Cardiac muscle cell (in vitro differentiated cells and primary cell): ENCODE measurements around the gene PARD3. TPM values are rescaled to one million over a fixed set of nuclear protein-coding genes. Genes with fewer than 3 reads are reported as not detected.

Experiments used
- DNase-seq, 2 donors: peaks; one replicate each; pipeline versions ENCODE4 v3.0.0 to v3.0.0-alpha.2; 2010 to 2017; ENCODE audit warnings: low read depth in 1 of 2, low spot score in 1 of 2
- H3K27ac ChIP-seq: fragments of 200-600 bp; sonication (generic); 2 replicates; pipeline ENCODE4 v1.5.1; 2016
- H3K27me3 ChIP-seq: fragments of 200-600 bp; sonication (generic); 2 replicates; pipeline ENCODE4 v1.6.0; 2016; ENCODE audit warnings: control low read depth
- H3K36me3 ChIP-seq: fragments of 200-600 bp; sonication (generic); 2 replicates; pipeline ENCODE4 v1.5.1; 2016; ENCODE audit warnings: control low read depth
- H3K4me1 ChIP-seq: fragments of 200-600 bp; sonication (generic); 2 replicates; pipeline ENCODE4 v1.8.1; 2017; ENCODE audit warnings: low read depth, mild to moderate bottlenecking, mixed run types
- H3K4me3 ChIP-seq: fragments of 200-600 bp; sonication (generic); 2 replicates; pipeline ENCODE4 v1.5.1; 2016; ENCODE audit warnings: mild to moderate bottlenecking
- H3K9me3 ChIP-seq: fragments of 200-600 bp; sonication (generic); 2 replicates; pipeline ENCODE4 v1.5.1; 2017; ENCODE audit warnings: low read depth, mild to moderate bottlenecking, control low read depth
- CTCF ChIP-seq: IDR thresholded peaks from 2 replicates; pipeline ENCODE4 v1.5.1; 2012; ENCODE audit warnings: low read depth, mild to moderate bottlenecking, low read length
- polyA plus RNA-seq: library from polyadenylated mRNA; unstranded; fragments of >200 nt; fragmentation: Nextera tagmentation; extraction: Ambion mirVana; gene quantifications from 2 replicates; pipeline ENCODE4 v1.2.1, GENCODE V29; 2016
- total RNA-seq: library from RNA; depleted of rRNA; stranded (reverse); fragments of >200 nt; gene quantifications from 2 replicates; pipeline ENCODE4 v1.2.3, GENCODE V29; 2016

PARD3 gene
- total and polyA plus RNA-seq, 2 experiments from 2014 or later: 36.5 to 64.8 TPM

- Histone ChIP-seq H3K4me3 (no peak overlapping the region), H3K9me3 (no peaks in the 10 kb centered on the region), H3K27me3 (no peaks in the 10 kb centered on the region), H3K27ac (no peak overlapping the region), H3K4me1 (no peaks in the 10 kb centered on the region), H3K36me3 (no peaks in the 10 kb centered on the region)
- no peak for TF ChIP-seq CTCF
- no peak for DNase-seq
Observed at GRCh38 chr10:34157501-34157900, 657.6 kb downstream of the PARD3 start.

- Histone ChIP-seq H3K9me3 (no peaks in the 10 kb centered on the region), H3K4me1 (no peaks in the 10 kb centered on the region), H3K4me3 (no peak overlapping the region), H3K27ac (no peak overlapping the region), H3K27me3 (no peaks in the 10 kb centered on the region), H3K36me3 (no peaks in the 10 kb centered on the region)
- no peak for TF ChIP-seq CTCF
- peak in 1 of 2 donors; percentile 27 for DNase-seq
Observed at GRCh38 chr10:34156781-34157425, 658.2 kb downstream of the PARD3 start.

- no peak for DNase-seq
- no peak overlapping the region for H3K4me3 ChIP-seq
- no peak for TF ChIP-seq CTCF
Observed at GRCh38 chr10:34155812-34156211, 659.3 kb downstream of the PARD3 start.

GRCh38 chr10:34154383-34154900, 660.7 kb downstream of the PARD3 start:
- no peak for TF ChIP-seq CTCF
- Histone ChIP-seq H3K4me1 (no peaks in the 10 kb centered on the region), H3K36me3 (no peaks in the 10 kb centered on the region), H3K9me3 (no peaks in the 10 kb centered on the region), H3K4me3 (no peak overlapping the region), H3K27ac (no peak overlapping the region), H3K27me3 (no peaks in the 10 kb centered on the region)
- DNase-seq: no peak

More at GRCh38 chr10:34155812-34156211, 659.3 kb downstream of the PARD3 start:
- Histone ChIP-seq H3K27ac (no peak overlapping the region), H3K4me1 (no peaks in the 10 kb centered on the region), H3K27me3 (no peaks in the 10 kb centered on the region), H3K9me3 (no peaks in the 10 kb centered on the region), H3K36me3 (no peaks in the 10 kb centered on the region)

- H3K27me3 ChIP-seq: no peaks in the 10 kb centered on the region
Observed at GRCh38 chr10:34153663-34154382, 661.3 kb downstream of the PARD3 start.

More at GRCh38 chr10:34153663-34154382, 661.3 kb downstream of the PARD3 start:
- H3K36me3 ChIP-seq: no peaks in the 10 kb centered on the region
- H3K27ac ChIP-seq: no peak overlapping the region
- DNase-seq: no peak
- no peaks in the 10 kb centered on the region for H3K4me1 ChIP-seq
- no peak overlapping the region for H3K4me3 ChIP-seq
- no peaks in the 10 kb centered on the region for H3K9me3 ChIP-seq
- TF ChIP-seq CTCF: no peak
